NCI-H69 (cell line): ENCODE data around the gene NADSYN1.

Source experiments
- DNase-seq: peaks from one replicate; lab custom pipeline; 2025; lab: John Stamatoyannopoulos, UW

The NADSYN1 gene

GRCh38 chr11:71491531-71491930 is 38.5 kb downstream of the NADSYN1 start:
- DNase-seq, result no peak

DNA sequence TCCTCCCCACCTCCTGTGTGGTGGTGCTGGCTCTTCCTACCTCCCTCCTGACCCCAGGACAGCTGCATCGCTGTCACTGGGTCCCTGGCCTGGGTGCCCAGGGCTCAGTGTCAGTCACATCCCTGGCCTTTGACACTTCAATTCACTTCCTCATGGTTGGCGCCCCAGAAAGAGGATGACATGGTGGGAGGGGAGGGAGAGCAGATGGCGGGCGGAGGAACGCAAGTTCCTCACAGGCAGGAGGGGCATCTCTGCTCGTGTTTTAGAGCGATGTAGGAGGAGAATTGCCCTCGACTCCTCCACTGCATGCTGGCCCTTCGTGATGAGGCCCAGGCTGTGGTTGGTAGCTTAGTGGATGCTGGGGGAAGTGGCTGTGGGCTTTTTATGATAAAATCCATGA is 38.9 kb downstream of the NADSYN1 start:
- DNase-seq, result no peak

DNA sequence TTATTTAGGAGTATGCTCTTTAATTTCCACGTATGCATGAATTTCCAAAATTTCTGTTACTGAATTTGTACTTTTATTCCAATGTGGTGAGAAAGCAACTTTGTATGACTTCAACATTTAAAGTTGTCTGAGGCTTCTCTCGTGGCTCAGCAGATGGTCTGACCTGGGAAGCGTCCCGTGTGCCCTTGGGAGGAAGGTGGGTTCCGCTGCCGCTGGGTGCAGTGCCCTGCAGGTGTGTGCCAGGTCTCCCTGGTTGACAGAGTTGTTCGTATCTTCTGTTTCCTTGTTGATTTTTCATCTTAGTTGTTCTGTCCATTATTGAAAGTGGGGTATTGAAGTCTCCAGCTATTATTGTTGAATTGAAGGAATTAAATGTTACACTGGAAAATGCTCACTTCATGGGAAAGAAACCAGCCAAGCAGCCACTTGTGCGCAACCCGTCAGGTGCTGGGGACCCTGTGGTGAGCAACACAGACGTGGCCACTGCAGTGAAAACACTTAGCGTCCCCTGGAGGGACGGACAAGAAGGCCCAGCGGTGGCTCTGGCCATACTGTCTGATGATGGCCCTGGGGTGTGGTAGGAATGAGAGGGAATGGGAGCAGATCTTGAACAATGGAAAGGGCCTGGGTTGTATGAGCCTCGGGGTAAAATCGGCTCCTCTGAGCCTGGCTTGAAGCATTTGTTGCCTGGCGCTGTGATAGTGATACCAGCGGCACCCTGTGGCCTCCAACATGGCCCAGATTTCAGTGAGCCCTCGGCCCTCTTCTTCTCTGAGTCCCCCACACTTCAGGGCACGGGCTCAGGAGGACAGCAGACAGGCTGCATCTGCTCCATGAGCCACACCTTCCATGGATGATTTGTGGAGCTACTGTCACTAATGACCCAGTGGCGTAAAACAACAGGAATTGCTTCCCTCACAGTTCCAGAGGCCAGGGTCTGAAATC is 42.6 kb downstream of the NADSYN1 start:
- no peak for DNase-seq

DNA sequence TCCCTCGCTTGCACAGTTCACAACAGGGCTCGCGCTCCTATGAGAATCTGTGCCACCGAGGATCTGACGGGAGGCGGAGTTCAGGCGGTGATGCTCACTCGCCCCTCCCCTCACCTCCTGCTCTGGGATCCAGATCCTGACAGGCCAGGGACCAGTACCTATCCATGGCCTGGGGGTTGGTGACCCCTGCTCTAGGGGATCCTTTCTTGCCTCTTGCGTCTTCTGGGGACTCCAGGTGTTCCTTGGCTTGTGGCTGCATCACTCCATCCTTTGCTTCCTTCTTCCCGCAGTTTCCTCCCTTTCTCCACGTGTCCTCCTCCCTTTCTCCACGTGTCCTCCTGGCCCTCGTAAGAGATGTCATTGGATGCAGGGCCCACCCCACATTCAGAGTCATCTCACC is 43.4 kb downstream of the NADSYN1 start:
- DNase-seq, result no peak

DNA sequence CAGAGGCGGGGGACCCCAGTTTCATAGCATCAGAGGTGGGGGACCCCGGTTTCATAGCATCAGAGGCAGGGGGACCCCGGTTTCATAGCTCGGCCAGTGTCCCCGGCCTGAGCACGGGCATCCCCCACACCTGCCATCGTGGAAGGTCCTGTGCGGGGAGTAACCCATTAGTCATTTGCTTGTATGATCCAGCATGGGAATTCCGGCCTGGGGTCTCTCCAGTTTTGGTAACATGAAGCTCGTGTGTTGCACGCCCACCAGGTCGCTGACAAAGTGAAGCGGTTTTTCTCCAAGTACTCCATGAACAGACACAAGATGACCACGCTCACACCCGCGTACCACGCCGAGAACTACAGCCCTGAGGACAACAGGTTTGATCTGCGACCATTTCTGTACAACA is 45.1 kb downstream of the NADSYN1 start:
- no peak for DNase-seq

GRCh38 chr11:71499125-71499524 is 46.1 kb downstream of the NADSYN1 start:
- no peak for DNase-seq

DNA sequence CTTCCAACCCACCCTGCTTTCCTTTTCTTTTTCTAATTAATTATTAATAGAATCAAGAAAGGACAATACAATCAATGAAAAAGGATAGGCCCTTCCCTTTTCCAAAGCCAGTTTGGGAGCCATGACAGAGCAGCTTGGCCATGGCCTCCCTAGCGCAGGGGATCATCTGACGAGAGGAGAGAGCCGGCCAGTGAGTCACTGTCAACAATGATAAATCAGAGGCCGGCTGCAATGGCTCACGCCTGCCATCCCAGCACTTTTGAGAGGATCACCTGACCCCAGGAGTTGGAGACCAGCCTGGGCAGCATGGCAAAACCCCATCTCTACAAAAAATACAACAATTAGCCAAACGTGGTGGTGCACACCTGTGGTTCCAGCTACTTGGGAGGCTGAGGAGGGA is 46.5 kb downstream of the NADSYN1 start:
- no peak for DNase-seq

GRCh38 chr11:71500601-71501021 is 47.6 kb downstream of the NADSYN1 start:
- DNase-seq, result peak; percentile 44

GRCh38 chr11:71501071-71501985 is 48.3 kb downstream of the NADSYN1 start:
- DNase-seq, result no peak

GRCh38 chr11:71502026-71502425 is 49.0 kb downstream of the NADSYN1 start:
- DNase-seq, result no peak

DNA sequence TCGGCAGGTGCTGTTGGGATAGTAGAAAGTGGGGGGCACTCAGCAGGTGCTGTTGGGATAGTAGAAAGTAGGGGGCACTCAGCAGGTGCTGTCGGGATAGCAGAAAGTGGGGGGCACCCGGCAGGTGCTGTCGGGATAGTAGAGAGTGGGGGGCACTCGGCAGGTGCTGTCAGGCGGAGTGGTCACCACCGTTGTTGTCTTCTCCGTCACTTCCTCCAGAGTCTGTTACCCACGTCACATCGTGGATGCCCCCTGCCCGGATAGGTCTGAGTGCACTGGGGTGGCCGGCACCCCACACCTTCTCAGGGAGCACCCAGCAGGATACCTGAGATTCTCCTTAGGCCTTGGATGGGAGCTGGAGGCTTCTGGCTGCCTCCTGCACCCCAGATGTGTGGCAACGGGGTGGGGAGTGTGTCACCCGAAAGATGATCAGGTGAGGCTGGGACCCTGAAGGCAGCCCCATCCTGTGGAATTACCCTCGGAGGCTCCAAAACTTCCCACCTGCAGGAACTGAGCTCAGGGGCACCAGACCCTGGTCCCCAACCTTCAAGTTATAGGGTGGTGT is 50.0 kb downstream of the NADSYN1 start:
- no peak for DNase-seq

- peak; percentile 86 for DNase-seq
These were observed 51.5 kb downstream of the NADSYN1 start for GRCh38 chr11:71504531-71504930.

- peak; percentile 71 for DNase-seq
These were observed 52.0 kb downstream of the NADSYN1 start for GRCh38 chr11:71505001-71505400.

- DNase-seq, result no peak
These were observed 52.8 kb downstream of the NADSYN1 start for GRCh38 chr11:71505781-71506180.

DNA sequence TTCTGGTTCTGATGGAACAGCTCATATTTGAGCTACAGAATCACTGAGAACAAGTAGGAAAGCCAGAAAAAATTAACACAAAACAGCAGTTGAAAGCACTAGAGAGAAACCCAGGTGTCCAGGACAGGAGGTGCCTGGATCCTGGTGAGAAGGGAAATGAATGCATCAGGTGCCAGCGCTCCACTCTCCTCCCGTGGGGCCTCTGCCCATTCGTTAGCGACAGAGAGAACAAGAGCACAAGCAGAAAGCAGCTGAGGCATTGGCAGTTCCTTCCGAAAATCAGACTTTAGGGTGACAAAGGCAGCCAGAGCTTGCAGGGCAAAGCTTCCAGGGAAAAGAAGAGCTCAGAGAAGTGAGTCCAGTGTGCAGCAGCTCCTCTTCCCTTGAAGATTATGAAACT is 54.1 kb downstream of the NADSYN1 start:
- peak; percentile 38 for DNase-seq

DNA sequence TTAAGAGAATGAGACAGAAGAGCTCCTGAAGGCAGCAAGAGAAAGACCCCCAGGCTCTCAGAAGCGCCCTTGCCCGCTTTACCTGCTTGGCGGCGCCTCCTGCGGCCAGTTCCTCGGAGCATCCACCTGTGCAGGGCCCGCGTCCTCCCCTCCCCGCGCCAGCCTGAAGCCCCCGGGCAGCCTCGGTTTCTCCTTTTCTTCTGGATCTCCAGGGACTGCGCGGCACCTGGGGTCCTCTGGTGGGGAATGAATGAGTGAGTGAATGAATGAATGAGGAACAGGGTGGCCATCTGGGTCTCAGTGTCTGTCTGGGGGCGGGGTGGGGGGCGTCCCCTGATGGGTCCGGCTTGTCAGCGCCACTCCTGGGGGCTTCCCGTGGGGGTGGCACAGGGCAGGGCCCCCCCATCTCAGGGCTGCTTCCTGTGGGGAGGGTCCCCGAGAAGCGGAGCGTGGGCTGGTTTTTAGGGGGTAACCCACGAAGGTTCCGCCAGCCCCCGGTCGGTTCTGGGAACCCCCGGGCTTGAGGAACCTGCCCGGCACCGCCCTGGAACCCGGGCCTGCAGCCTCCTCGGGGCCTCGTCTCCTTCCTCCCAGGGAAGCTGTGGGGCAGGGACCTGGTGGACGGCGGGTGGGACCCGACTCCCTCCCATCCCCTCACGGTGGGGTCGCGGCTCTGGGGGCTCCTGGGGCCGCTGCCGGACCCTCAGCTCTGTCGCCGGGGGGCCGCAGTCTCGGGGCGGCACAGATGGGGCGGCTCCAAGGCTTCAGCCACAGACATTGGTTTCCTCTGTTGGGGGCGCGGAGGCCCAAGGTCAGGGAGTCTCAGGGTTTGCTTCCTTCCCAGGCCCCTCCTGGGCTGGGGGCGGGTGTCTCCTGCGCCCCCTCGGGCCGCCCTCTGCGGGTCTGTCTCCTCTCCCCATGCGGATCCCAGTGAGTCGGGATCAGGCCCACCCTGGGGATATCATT is 65.8 kb downstream of the NADSYN1 start:
- DNase-seq, result no peak

DNA sequence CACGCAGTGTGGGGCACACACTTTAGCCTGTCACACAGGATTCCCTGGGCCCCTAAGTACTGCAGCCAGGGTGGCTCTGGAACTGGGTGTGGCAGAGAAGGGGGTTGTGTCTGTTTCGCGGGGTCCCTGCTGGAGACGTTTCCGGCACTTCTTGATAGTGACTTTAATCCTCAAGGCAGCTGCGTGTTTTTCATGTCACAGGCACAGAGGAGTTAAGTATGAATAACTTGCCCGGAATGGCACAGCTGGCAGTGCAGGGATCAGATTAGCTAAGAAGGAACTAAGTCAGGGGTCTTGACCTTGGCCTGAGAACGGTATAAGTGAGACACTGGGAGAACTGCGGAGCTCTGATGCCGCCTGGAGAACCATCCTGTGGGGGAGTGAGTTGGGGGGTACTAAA is 66.5 kb downstream of the NADSYN1 start:
- no peak for DNase-seq

DNA sequence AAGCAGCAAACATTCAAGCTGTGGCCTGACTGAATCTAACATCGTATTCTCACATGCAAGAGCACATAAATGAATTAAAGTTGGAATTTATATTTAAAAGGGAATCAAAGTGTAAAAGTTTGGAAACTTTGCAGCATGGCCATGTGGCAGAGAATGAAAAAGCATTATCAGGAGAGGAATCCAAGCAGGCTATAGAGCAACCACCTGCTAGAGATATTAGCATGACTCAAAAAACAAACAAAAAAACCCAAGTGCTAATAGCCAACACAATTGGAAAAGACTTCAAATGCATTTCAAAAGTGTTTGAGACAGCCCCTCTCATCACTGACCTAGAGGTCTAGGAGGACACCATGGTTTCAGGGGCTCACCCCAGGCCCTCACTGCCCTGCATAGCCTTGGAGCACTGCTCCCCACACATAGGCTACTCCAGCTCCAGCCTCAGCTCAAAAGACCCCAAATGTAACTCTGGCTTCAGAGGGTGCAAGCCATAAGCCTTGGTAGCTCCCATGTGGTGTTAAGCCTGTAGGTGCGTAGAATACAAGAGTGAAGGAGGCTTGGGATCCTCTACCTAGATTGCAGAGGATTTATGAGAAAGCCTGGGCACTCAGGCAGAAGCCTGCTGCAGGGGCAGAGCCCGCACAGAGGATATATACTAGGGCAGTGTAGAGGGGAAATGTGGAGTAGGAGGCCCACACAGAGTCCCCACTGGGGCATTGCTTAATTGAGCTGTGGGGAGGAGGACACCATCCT is 72.4 kb downstream of the NADSYN1 start:
- DNase-seq, result no peak

DNA sequence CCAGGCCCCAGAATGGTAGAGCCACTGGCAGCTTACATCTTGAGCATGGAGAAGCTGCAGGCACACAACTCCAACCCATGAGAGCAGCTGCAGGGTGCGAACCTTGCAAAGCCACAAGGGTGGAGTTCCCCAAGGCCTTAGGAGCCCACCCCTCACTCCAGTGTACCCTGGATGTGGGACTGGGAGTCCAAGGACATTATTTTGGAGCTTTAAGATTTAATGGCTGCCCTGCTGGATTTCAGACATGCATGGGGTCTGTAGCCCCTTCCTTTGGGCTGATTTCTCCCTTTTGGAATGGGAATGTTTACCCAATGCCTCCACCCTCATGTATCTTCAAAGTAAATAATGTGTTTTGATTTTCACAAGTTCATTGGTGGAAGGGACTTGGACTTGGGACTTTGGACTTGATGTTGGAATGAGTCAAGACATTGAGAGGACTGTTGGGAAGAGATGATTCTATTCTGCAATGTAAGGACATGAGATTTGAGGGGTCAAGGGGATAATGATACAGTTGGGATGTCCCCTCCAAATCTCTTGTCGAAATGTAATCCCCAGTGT is 73.0 kb downstream of the NADSYN1 start:
- no peak for DNase-seq
